HUES64 (cell line): ENCODE measurements around the gene ATRIP.
"Not testable (repeated sequence)": the region's sequence is repeated elsewhere in the genome, so short reads cannot be mapped to it uniquely, and the experiment has no call there.

Experiments used
- H3K27ac ChIP-seq: 2 replicates; pipeline ENCODE4 v1.7.0; 2013; ENCODE audit warnings: low read depth, low read length, inconsistent platforms
- H3K27me3 ChIP-seq: 2 replicates; pipeline ENCODE4 v1.6.1; 2013; ENCODE audit warnings: mild to moderate bottlenecking, low read length; ENCODE audit not compliant: insufficient read depth
- H3K36me3 ChIP-seq: 2 replicates; pipeline ENCODE4 v1.6.1; 2013; ENCODE audit warnings: mild to moderate bottlenecking, low read length; ENCODE audit not compliant: insufficient read depth
- H3K4me1 ChIP-seq: 2 replicates; pipeline ENCODE4 v1.6.1; 2013; ENCODE audit warnings: mild to moderate bottlenecking, low read length, moderate library complexity; ENCODE audit not compliant: insufficient read depth
- H3K4me3 ChIP-seq: 2 replicates; pipeline ENCODE4 v1.5.1; 2013; ENCODE audit warnings: mild to moderate bottlenecking, low read length, moderate library complexity
- H3K9ac ChIP-seq: 2 replicates; pipeline ENCODE4 v1.6.1; 2013; ENCODE audit warnings: mild to moderate bottlenecking, low read depth, low read length
- H3K9me3 ChIP-seq: 2 replicates; pipeline ENCODE4 v1.6.1; 2013; ENCODE audit warnings: low read depth, low read length; ENCODE audit not compliant: insufficient read depth
- WGBS: fragments of 150-250, 120-280 bp; methylation state at CpG from one replicate; pipeline ENCODE4 v1.1.7; 2013; ENCODE audit warnings: missing lambda C conversion rate; 5-methylcytosine and 5-hydroxymethylcytosine counted together

ATRIP gene

DNA sequence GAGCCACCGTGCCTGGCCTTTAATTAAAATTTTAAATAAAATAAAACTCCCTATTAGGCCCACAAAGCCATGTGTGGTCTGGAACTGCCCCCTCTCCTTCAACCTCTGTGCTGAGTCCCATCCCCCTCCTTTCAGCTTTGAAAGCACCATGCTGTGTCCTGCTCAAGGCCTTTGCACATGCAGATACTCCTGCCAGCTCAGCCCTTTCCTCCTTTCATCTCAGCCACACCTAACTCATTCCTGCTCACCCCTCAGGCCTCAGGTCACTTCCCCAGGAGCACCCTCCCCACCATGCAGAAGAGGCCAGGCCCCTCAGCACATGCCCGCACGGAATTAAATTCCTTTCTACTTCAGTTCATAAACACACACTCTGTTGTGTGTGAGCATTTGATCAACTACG, 28.1 kb downstream of the ATRIP start:
- Histone ChIP-seq H3K4me3 (peak overlapping the region; percentile 11; the same call in 1 of the 2 replicates), H3K27me3 (no peaks in the 10 kb centered on the region), H3K9ac (peak overlapping the region; percentile 49; the same call in 1 of the 2 replicates), H3K9me3 (no peaks in the 10 kb centered on the region), H3K36me3 (peaks cover 5% of the 10 kb centered on the region), H3K4me1 (peaks cover 18% of the 10 kb centered on the region), H3K27ac (peak overlapping the region; percentile 85)
- WGBS: 4% methylated on average over 4 of the region's 4 CpGs

DNA sequence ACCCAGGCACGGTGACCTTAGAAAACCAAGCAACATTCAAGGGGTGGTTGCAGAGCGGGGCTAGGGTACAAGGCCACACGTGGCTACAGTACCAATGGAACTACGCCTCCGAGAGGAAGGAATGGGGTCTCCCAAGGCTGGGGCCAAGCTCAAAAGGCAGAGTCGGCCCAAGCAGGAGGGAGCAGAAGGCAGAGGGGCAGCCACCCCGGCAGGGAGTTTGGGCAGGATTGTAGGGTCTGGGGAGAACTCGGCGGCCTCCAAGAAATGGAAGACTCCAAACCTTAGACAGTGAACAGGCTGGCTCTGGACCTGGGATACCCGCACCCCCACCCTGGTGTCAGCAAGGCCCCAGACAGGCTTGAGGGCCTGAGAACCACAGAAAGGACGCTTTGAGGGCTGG, 28.7 kb downstream of the ATRIP start:
- no peaks in the 10 kb centered on the region for H3K27me3 ChIP-seq
- H3K27ac ChIP-seq: peak overlapping the region; percentile 85
- H3K4me3 ChIP-seq: peak overlapping the region; percentile 11; the same call in 1 of the 2 replicates
- H3K9me3 ChIP-seq: no peaks in the 10 kb centered on the region
- H3K4me1 ChIP-seq: peaks cover 18% of the 10 kb centered on the region
- peak overlapping the region; percentile 49 for H3K9ac ChIP-seq
- 58% methylated on average over 11 of the region's 11 CpGs for WGBS
- 0 out of 2 replicates have a peak, but pooled peaks cover under 1% of the 10 kb centered on the region for H3K36me3 ChIP-seq

- Histone ChIP-seq H3K9me3 (no peaks in the 10 kb centered on the region), H3K4me1 (peaks cover 18% of the 10 kb centered on the region), H3K36me3 (0 out of 2 replicates have a peak, but pooled peaks cover 4% of the 10 kb centered on the region), H3K27ac (no peak overlapping the region), H3K27me3 (no peaks in the 10 kb centered on the region), H3K9ac (no peak overlapping the region), H3K4me3 (no peak overlapping the region)
- WGBS: 90% methylated on average over 9 of the region's 9 CpGs
Measured at GRCh38 chr3:48476426-48477053, 30.0 kb downstream of the ATRIP start.

DNA sequence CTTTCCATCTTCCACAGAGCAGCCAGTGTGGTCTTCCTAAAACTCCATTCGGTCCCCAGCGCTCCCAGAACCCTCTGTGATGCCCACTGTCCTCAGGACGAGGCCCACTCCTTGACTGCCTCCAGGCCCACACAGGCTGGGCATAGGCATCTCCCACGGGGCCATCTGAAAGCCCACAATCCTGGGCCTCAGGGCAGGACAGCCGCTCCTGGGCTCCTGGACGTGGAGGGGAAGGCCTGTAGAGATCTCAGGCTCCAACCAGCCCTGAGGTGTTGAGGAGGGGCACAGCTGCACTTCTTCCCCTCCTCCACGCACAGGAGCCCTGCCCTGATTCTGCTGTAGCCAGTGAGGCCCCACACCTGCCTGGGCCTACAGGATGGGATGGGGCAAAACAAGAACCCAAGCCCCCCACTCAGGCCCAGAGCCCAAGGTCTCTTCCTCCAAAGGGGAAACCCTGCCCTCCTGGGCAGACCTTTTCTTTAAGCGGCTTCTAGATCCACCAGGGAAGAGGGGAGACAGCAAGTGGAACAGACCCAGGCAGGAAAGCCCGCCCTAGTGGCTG, 31.5 kb downstream of the ATRIP start:
- no peaks in the 10 kb centered on the region for H3K27me3 ChIP-seq
- H3K27ac ChIP-seq: peak overlapping the region; percentile 35; the same call in 1 of the 2 replicates
- H3K4me3 ChIP-seq: no peak overlapping the region
- H3K4me1 ChIP-seq: peaks cover 18% of the 10 kb centered on the region
- H3K36me3 ChIP-seq: 0 out of 2 replicates have a peak, but pooled peaks cover 4% of the 10 kb centered on the region
- H3K9ac ChIP-seq: no peak overlapping the region
- WGBS: 88% methylated on average over 9 of the region's 9 CpGs
- H3K9me3 ChIP-seq: no peaks in the 10 kb centered on the region

GRCh38 chr3:48478626-48479555, 32.4 kb downstream of the ATRIP start:
- Histone ChIP-seq H3K36me3 (0 out of 2 replicates have a peak, but pooled peaks cover 4% of the 10 kb centered on the region), H3K9me3 (no peaks in the 10 kb centered on the region), H3K27ac (no peak overlapping the region), H3K4me3 (no peak overlapping the region), H3K27me3 (no peaks in the 10 kb centered on the region), H3K4me1 (peaks cover 12% of the 10 kb centered on the region), H3K9ac (no peak overlapping the region)
- 89% methylated on average over 19 of the region's 19 CpGs for WGBS

- H3K4me3 ChIP-seq, H3K27ac ChIP-seq, H3K36me3 ChIP-seq, H3K9ac ChIP-seq, H3K4me1 ChIP-seq, H3K9me3 ChIP-seq, H3K27me3 ChIP-seq: not testable (repeated sequence)
- WGBS: 95% methylated on average over 9 of the region's 11 CpGs
Measured at GRCh38 chr3:48480891-48481290, 34.4 kb downstream of the ATRIP start.

DNA sequence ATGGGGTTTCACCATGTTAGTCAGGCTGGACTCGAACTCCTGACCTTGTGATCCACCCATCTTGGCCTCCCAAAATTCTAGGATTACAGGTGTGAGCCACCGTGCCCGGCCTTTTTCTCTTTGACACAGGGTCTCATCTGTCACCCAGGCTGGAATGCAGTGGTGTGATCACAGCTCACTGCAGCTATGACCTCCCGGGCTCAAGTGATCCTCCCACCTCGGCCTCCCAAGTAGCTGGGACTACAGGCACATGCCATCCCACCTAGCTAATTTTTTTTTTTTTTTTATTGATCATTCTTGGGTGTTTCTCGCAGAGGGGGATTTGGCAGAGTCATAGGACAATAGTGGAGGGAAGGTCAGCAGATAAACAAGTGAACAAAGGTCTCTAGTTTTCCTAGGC, 36.3 kb downstream of the ATRIP start:
- 95% methylated on average over 6 of the region's 6 CpGs for WGBS
- not testable (repeated sequence) for H3K4me3 ChIP-seq, H3K27ac ChIP-seq, H3K9ac ChIP-seq, H3K27me3 ChIP-seq, H3K36me3 ChIP-seq, H3K9me3 ChIP-seq, H3K4me1 ChIP-seq

DNA sequence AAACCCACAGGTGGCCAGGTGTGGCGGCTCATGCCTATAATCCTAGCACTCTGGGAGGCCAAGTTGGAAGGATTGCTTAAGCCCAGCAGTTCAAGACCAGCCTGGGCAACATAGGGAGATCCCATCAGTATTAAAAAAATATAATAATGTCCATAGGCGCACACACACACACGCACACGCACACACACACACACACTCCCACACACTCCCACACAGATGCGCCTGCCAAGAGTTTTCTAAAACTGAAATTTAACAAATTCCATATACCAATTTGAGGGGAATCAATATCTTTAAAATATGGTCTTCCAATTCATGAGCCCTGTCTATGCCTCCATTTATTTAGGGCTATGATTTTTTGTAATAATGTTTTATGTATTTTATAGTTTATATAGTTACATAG, 40.4 kb downstream of the ATRIP start:
- 99% methylated on average over 5 of the region's 5 CpGs for WGBS
- peaks cover 6% of the 10 kb centered on the region for H3K36me3 ChIP-seq
- no peaks in the 10 kb centered on the region for H3K9me3 ChIP-seq
- H3K27me3 ChIP-seq: no peaks in the 10 kb centered on the region
- no peak overlapping the region for H3K4me3 ChIP-seq
- no peak overlapping the region for H3K9ac ChIP-seq
- no peak overlapping the region for H3K27ac ChIP-seq
- no peaks in the 10 kb centered on the region for H3K4me1 ChIP-seq

DNA sequence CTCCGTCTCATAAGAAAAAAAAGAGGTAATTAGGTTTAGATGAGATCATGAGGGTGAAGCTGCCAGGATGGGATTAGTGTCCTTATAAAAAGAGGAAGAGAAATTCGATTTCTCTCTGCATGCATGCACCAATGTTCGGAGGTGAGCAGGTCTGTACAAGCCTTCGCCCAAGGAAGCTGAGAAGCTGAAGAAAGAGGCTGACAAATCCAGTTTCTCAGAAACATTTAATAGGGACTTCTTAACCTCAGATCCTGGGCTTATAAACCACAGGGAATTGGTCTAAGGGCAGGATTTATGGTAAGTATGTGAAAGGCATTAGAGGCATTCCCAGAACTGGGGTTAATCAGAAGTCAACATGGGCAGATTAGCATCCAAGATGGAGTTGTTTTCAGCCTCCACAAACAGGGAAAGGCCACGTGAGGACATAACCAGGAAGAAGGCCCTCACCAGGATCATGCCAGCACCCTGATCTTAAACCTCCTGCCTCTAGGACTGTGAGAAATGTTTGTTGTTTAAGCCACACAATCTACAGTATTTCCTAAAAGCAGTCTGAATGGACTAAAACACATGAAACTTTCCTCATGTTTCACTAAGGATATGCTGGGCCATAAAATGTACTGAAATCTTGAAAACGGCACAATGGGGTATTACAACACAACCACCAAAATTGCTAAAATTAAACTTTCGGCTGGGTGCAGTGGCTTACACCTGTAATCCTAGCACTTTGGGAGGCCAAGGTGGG, 46.1 kb downstream of the ATRIP start:
- Histone ChIP-seq H3K27ac (peak overlapping the region; percentile 8; the same call in 1 of the 2 replicates), H3K9me3 (no peaks in the 10 kb centered on the region), H3K4me3 (no peak overlapping the region), H3K9ac (no peak overlapping the region), H3K36me3 (peaks cover 33% of the 10 kb centered on the region), H3K4me1 (peaks cover 3% of the 10 kb centered on the region; the same call in 1 of the 2 replicates), H3K27me3 (no peaks in the 10 kb centered on the region)
- 94% methylated on average over 7 of the region's 7 CpGs for WGBS

DNA sequence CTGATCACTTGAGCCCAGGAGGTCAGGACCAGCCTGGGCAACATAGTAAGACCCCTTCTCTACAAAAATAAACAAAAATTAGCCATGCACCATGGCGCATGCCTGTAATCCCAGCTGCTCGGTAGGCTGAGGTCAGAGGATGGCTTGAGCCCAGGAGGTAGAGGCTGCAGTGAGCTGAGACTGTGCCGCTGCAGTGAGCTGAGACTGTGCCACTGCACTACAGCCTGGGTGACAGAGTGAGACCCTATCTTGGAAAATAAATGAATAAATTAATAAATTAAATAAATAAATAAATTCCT, 46.6 kb downstream of the ATRIP start:
- H3K36me3 ChIP-seq: peaks cover 37% of the 10 kb centered on the region
- H3K27me3 ChIP-seq: no peaks in the 10 kb centered on the region
- no peak overlapping the region for H3K27ac ChIP-seq
- H3K4me1 ChIP-seq: peaks cover 3% of the 10 kb centered on the region; the same call in 1 of the 2 replicates
- no peak overlapping the region for H3K9ac ChIP-seq
- no peaks in the 10 kb centered on the region for H3K9me3 ChIP-seq
- H3K4me3 ChIP-seq: no peak overlapping the region
- WGBS: 96% methylated on average over 3 of the region's 3 CpGs
